HG03354 (cell line): Measurements from ENCODE around the gene FZD8.
"Not testable (repeated sequence)": the region's sequence is repeated elsewhere in the genome, so short reads cannot be mapped to it uniquely, and the experiment has no call there.

Experiments used
- ATAC-seq: cut with Tn5 transposase; IDR thresholded peaks from one replicate; pipeline ENCODE4 v1.9.1; 2021; ENCODE audit warnings: mild to moderate bottlenecking; ENCODE audit not compliant: unreplicated experiment, poor library complexity, severe bottlenecking

The FZD8 gene

GRCh38 chr10:35642035-35642792, at the start of gene FZD8:
Gene FZD8, minus strand, starts transcription at chr10:35642296. Its CDS starts 867 bp downstream, at chr10:35641429.
- ATAC-seq: peak; percentile 85

DNA sequence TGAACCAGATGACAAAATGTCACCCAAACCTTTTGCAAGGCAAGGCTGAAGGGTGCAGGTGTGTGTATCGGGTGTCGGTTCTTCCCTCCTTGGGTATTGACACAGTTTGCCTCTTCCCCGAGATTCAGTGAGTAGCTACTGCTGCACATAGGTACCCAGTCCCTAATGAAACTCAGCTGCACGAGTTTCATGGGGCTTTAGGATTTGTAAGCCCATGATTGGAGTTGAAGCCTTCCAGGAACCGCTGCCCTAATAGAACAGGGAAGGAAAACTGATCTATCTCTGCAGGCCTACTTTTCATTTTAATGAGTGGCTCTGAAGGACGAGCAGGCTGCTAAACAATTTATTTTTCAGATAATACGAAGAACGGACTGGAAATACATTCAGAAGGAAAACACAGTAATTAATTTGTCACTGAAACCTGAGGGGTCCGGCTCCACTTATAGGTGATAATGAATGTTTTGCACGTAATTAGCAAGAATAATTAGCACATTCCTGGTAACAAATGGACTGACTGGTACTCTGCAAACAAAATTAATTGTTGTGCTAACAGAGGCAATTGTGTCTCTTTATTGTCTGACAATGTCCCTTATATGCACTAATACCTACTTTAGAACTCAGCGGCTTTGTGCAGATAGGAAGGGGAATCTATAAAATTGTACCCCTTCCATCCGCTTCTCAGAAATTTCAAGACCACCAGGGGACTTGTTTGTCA, 49.6 kb upstream of the FZD8 start:
- ATAC-seq: no peak

DNA sequence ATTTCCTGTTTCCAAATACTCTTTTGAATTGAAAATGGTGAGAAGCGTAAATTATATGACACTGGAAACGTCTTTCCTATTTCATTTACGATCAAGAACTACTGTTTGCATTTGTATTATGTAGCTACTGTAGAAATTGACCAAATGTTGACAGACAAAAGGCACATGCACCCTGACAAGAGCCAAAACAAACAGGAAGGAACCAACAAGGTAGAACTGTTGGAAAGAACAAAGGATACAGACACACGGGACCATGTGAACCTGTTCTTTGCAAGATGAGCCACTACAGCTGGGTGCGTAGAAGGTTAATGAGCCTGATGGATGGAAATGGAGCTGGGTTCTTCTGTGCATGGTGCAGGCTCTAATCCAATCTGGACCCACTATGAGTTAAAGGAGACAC, 48.4 kb upstream of the FZD8 start:
- ATAC-seq: no peak

DNA sequence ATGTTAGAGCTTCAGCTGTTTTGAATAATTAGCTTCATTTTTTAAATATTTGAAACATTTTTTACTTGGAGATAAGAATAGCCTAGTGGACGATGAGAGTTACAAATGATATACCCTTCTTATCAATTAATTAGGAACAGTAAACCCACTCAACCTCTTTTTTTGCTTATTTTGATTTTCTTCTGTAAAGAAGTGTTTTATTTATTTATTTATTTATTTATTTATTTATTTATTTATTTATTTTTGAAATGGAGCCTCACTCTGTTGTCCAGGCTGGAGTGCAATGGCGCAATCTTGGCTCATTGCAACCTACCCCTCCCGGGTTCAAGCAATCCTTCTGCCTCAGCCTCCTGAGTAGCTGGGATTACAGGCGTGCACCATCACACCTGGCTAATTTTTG, 43.8 kb upstream of the FZD8 start:
- not testable (repeated sequence) for ATAC-seq

GRCh38 chr10:35685402-35685801, 43.3 kb upstream of the FZD8 start:
- no peak for ATAC-seq

DNA sequence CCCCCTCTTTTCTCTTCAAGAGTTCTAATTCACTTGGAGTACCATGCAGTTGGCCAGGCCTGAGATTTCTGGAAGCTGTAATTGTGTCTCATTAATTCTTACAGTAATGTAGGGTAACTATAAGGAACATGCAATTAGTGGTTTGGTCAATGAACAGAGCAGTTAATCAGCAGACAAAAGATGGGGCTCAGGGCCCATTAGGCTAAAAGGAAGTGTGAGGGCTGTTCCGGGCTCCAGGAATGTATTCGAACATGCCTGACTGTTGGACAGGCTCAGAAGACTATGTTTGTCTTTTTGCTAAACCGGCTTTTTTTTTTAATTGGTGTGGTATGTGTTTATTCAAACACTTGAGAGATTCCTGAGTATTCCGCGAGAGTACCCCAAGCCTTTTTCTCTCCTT, 42.5 kb upstream of the FZD8 start:
- ATAC-seq: no peak

DNA sequence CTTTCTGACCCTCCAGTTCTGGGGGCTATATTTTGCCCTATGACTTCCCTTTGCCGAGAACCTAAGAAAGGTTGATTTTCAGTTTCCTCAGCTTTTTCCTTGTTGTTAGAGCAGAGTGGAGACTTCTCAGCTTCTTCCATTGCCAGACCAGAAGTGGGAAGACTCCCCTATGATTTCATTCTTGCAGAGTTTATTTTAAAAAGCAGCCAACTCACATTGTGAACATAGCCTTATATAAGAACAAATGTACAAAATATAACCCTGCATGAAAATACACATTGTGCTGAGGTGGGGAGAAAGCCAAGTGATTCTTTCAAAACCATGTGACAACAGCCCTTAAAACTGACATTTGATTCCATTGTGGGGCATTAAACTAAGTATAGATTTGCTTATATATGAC, 33.8 kb upstream of the FZD8 start:
- ATAC-seq: no peak

DNA sequence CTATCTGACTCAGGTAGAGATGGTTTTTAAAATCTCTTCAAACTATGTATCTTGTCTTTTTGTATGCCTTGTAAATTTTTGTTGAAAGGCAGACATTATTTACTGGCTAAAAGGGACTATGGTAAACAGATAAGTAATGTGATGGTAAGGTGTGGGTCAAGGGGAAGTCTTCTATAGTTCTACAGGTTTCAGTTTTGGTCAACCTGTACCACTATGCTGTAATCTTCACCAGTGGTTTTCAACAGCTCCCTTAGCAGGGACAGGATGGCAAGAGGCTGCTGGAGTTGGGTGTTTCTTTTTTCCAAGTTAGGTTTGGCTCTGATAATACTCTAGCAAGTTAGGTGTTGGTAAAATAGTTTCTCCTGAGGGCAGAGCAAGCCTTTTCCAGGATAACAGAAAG, 32.7 kb upstream of the FZD8 start:
- ATAC-seq: no peak

DNA sequence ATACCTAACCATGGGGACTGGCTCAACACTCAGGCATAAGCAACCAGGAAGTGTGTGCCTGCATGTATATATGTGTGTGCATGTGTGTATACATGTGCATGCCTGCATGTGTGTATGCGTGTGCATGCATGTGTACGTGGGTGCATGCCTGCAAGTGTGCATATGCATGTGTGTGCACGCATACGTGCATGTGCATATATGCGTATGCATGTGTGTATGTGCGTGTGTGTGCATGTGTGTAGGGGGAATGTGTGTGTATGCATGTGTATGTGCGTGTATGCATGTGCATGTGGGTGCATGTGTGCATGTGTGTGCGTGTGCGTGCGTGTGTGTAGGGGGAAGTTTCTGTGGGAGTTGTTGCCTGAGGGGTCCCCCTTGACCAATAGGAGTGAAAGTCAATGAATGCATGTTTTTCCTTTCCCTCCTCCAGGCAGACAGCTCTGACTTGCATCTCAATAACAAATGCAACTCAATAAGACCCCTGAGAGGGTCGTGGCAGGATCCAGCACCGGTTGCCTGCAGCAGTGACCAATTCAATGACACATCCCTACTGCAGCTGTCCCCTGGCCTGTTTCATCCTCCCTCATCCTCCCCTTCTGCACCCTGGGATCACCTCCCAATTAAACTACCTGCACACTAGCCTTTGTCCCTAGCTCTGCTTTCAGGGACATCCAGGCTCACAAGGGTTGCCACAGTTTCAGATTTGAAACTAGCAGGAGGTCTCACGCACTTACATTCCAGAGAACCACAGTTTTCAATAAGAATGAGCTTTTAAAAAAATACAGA, 27.0 kb upstream of the FZD8 start:
- ATAC-seq: no peak

GRCh38 chr10:35667971-35668370, 25.9 kb upstream of the FZD8 start:
- no peak for ATAC-seq

DNA sequence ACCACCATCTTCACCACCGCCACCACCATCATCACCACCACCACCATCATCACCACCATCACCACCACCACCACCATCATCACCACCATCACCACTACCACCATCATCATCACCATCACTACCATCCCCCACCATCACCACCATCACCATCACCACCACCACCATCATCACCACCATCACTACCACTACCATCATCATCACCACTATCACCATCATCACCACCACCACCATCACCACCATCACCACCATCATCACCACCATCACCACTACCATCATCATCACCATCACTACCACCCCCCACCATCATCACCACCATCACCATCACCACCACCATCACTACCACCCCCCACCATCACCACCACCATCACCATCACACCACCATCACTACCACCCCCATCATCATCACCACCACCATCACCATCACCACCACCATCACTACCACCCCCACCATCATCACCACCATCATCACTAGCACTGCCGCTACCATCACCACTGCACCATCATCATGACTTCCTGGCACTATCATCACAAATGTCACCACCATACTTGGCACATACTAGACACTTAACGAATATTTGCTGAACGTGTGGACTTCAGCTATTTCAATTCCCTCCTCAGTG, 25.3 kb upstream of the FZD8 start:
- no peak for ATAC-seq

GRCh38 chr10:35661236-35661635, 19.1 kb upstream of the FZD8 start:
- no peak for ATAC-seq

- no peak for ATAC-seq
These were observed 17.4 kb upstream of the FZD8 start for GRCh38 chr10:35659456-35659855.

GRCh38 chr10:35657621-35658020, 15.5 kb upstream of the FZD8 start:
- ATAC-seq: no peak

DNA sequence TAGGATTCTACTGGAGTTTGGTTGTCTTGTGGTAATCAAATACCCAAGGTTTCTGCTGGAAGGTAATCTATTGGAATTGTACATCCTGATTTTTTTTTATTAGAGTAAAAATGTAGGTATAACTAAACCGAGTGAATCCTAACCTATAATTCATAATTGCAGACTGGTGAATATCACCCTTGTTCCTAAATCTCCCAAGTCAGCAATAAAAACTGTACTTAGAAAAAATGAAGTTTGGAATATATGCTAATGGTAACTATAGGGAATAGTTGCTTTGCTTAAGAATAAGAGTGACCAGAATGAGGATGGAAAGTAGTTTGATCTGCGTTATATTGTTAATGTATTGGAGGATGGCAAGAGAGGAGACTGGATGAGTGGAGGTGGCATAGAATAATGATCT, 10.7 kb upstream of the FZD8 start:
- no peak for ATAC-seq

DNA sequence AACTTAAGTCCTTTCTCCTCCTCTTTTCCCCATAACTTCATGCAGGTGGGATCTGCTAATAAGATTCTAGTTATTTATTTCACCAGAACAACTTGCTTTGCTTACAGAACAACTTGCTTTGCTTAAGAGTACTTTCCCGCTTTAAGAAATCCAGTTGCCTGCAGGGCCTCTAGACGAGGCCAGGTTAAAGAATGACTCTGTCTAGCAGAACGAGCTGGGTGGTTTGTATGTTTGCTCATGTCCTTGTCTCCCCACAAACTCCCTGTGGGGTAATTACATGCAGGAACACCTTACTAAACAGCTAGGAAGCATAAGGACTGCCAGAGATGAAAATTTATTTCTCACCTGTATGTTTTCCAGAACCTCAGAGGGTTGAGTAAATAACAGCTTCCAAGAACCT, 8.8 kb upstream of the FZD8 start:
- no peak for ATAC-seq

DNA sequence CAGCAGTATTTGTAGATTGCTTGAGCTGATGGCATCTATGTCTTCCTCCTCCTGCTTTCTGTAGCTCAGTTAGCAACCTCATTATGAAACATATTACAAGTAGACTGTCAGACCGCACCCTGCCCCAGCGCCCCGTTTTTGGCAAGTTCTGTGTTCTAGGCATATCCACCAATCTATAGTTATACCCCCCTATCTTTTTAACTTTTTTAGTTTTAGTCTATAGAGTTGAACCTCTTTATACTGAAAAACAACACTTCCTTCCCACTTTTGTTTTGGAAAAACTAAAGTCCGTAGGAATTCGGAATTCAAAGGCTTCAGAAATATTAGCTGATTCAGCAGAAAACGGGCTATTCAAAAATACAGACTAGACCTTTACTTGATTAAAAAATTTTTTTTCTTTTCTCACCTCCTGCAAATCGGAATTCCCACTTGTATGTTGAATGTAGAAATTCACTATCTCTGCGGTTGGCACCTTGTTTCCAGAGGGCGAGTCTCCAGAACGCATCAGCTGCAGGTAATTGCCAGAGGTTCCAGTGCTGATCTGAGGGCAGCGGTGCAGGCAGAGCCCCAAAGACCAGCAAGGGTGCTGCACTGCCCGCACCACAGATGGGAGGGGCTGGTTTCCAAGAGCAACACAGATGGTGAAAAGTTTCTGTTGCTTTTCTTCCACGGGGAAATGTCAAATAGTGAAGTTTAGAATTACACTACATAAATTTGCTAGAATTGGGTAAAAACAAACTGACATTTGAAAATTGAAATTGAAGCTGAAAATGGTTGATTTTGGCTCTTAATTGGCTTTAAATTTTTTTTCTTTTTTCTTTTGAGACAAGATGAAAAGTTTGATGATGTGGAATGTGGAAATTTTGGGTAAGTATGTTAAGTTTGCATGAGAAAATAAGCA, 2.2 kb upstream of the FZD8 start:
- no peak for ATAC-seq

DNA sequence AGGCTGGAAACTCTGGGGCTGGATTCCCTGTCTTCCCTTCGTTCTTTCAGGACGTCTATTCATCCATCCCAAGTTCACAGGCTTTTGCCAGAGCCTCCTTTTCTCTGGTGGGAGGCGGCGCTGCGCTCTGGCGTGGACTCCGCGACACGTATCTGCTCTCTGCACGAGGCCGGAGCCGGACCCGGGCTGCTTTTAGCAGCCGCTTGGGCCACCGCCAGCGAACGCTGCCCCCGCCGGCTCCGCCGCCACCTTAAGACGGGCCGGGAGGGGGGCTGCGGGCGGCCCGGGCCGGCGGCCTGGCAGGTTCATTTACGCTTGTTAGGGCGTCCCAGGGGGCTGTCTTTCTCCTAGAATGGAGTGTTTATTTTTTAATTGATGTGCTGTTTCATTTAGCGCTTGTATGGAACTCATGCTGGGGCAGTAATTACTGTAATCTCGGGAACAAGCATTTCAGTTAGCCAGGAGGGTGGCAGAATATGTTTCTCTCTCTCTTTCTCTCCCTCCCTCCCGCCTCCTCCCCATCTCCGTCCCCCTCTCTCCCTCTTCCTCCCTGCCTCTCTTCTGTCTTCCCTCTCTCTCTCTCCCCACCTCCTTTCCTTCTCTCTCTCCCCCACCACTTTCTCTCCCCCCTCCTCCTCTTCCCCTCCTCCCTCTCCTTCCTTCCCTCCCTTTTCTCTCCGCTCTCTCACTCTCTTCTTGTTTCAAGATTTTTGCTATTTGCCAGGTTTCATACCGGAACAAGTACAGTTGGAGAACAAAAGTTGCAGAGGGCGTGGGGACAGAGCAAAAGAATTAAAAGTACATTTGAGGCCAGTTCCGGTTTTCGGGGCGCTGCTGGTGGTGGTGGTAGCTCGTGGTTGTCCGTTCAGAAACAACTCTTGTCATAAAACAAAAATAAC, 1.3 kb upstream of the FZD8 start:
- no peak for ATAC-seq
